Tongue (tissue), 2 donors: ENCODE measurements around the gene LTN1. TPM values are rescaled to one million over a fixed set of nuclear protein-coding genes. Genes with fewer than 3 reads are reported as not detected.

Source experiments
- DNase-seq: peaks from one replicate; pipeline ENCODE4 v3.0.0-alpha.2; 2015
- total RNA-seq: library from RNA; depleted of rRNA; stranded (reverse); fragments of >200 nt; gene quantifications from one replicate; pipeline ENCODE4 v1.2.3, GENCODE V29; 2014

Gene LTN1
- total RNA-seq, 1 donor from 2014 or later = 54.5 TPM

GRCh38 chr21:28882345-28882744, 110.3 kb downstream of the LTN1 start:
- DNase-seq = no peak

Other genes starting within 250 kb of the LTN1 start
- 18.2 TPM for gene RWDD2B, start 26.5 kb upstream of the LTN1 start, total RNA-seq
- 39.1 TPM for gene USP16, start 31.8 kb upstream of the LTN1 start, total RNA-seq
- gene CCT8, start 80.8 kb upstream of the LTN1 start, total RNA-seq = 157 TPM
- 88.3 TPM for gene MAP3K7CL, start 137.8 kb upstream of the LTN1 start, total RNA-seq